GM12872 (cell line): ENCODE measurements around the gene SLC16A14.
A peak's percentile ranks its signal among the peaks of the same experiment; 100 is the strongest.

Source experiments
- CTCF ChIP-seq: IDR thresholded peaks from 3 replicates; pipeline ENCODE4 v1.5.1; 2011; ENCODE audit warnings: low read depth, mild to moderate bottlenecking, low read length, moderate library complexity; ENCODE audit not compliant: insufficient read depth

The SLC16A14 gene

GRCh38 chr2:230008708-230009066, 60.0 kb downstream of the SLC16A14 start:
- TF ChIP-seq CTCF = no peak

GRCh38 chr2:230007931-230008707, 60.6 kb downstream of the SLC16A14 start:
- peak; percentile 68 for TF ChIP-seq CTCF

GRCh38 chr2:230000118-230000841, 68.4 kb downstream of the SLC16A14 start:
- no peak for TF ChIP-seq CTCF

GRCh38 chr2:229997565-229997964, 71.2 kb downstream of the SLC16A14 start:
- no peak for TF ChIP-seq CTCF

- TF ChIP-seq CTCF = no peak
These were observed 72.4 kb downstream of the SLC16A14 start for GRCh38 chr2:229996320-229996719.

GRCh38 chr2:229993236-229993635, 75.5 kb downstream of the SLC16A14 start:
- TF ChIP-seq CTCF = no peak
